HepG2 (cell line): ENCODE data around the gene GPS1. TPM values are rescaled to one million over a fixed set of nuclear protein-coding genes. Genes with fewer than 3 reads are reported as not detected.

Experiments
- CBX2 ChIP-seq, 2 experiments: fragments of 200-600 bp in 1 of 2; sonication (generic); formaldehyde crosslinking in 1 of 2; IDR thresholded peaks; 2 replicates each; pipeline versions ENCODE4 v1.7.0 to v1.8.1; 2018 to 2022; ENCODE audit warnings: low read depth in 2 of 2, low read length in 1 of 2, mild to moderate bottlenecking in 1 of 2, missing genetic modification reagents in 1 of 2
- CHD4 ChIP-seq: fragments of 200-600 bp; sonication (generic); IDR thresholded peaks from 2 replicates; pipeline ENCODE4 v1.7.0; 2017; ENCODE audit warnings: mild to moderate bottlenecking, low read length, borderline replicate concordance
- EHMT2 ChIP-seq: fragments of 200-600 bp; sonication (generic); IDR thresholded peaks from 2 replicates; pipeline ENCODE4 v1.7.0; 2017; ENCODE audit warnings: antibody characterized with exemption, low read depth, low read length, borderline replicate concordance
- ERF ChIP-seq: IDR thresholded peaks from 2 replicates; pipeline ENCODE4 v1.6.1; 2018; ENCODE audit warnings: missing biosample characterization, missing genetic modification reagents
- HBP1 ChIP-seq: IDR thresholded peaks from 2 replicates; pipeline ENCODE4 v1.6.1; 2016; ENCODE audit warnings: low read depth, control low read depth
- HNRNPUL1 ChIP-seq: fragments of 200-400 bp; formaldehyde crosslinking; IDR thresholded peaks from 2 replicates; pipeline ENCODE4 v1.6.1; 2017; ENCODE audit warnings: low read depth, mild to moderate bottlenecking, low read length, moderate library complexity
- JDP2 ChIP-seq: sonication (generic); formaldehyde crosslinking; IDR thresholded peaks from 2 replicates; pipeline ENCODE4 v1.8.1; 2022; ENCODE audit warnings: missing genetic modification reagents, borderline replicate concordance
- KLF12 ChIP-seq: sonication (generic); formaldehyde crosslinking; IDR thresholded peaks from 2 replicates; pipeline ENCODE4 v1.4.0; 2020; ENCODE audit warnings: missing genetic modification reagents, borderline replicate concordance
- LRRFIP1 ChIP-seq: sonication (generic); formaldehyde crosslinking; conservative IDR thresholded peaks from 2 replicates; pipeline ENCODE4 v1.4.0; 2020; ENCODE audit warnings: missing genetic modification reagents
- MAFK ChIP-seq, 2 experiments: IDR thresholded peaks in 1 of 2; conservative IDR thresholded peaks in 1 of 2; 2 replicates each; pipeline ENCODE4 v1.6.1; 2011; ENCODE audit warnings: improper control_type of control experiment in 2 of 2, low read length in 2 of 2
- MTA1 ChIP-seq: sonication (generic); formaldehyde crosslinking; IDR thresholded peaks from 2 replicates; pipeline ENCODE4 v1.4.0; 2020; ENCODE audit warnings: missing genetic modification reagents, mild to moderate bottlenecking, borderline replicate concordance
- NCOR1 ChIP-seq: fragments of 200-600 bp; sonication (generic); IDR thresholded peaks from 2 replicates; pipeline ENCODE4 v1.7.0; 2017; ENCODE audit warnings: antibody characterized with exemption, low read length, borderline replicate concordance
- PBX2 ChIP-seq: IDR thresholded peaks from 2 replicates; pipeline ENCODE4 v1.6.1; 2016; ENCODE audit warnings: control low read depth
- PRPF4 ChIP-seq: fragments of 200-400 bp; formaldehyde crosslinking; IDR thresholded peaks from 2 replicates; pipeline ENCODE4 v1.6.1; 2016; ENCODE audit warnings: low read length, low read depth; ENCODE audit not compliant: poor library complexity, severe bottlenecking
- TARDBP ChIP-seq: sonication (generic); formaldehyde crosslinking; IDR thresholded peaks from 2 replicates; pipeline ENCODE4 v1.8.0; 2022; ENCODE audit warnings: mild to moderate bottlenecking, missing genetic modification reagents
- TCF7 ChIP-seq: sonication (generic); IDR thresholded peaks from 2 replicates; pipeline ENCODE4 v1.6.1; 2016; ENCODE audit warnings: antibody characterized with exemption, low read depth
- U2AF1 ChIP-seq: fragments of 200-400 bp; formaldehyde crosslinking; optimal IDR thresholded peaks from 2 replicates; pipeline ENCODE3; 2017; ENCODE audit warnings: mild to moderate bottlenecking, low read depth, low read length
- ZBTB42 ChIP-seq: sonication (generic); formaldehyde crosslinking; IDR thresholded peaks from 2 replicates; pipeline ENCODE4 v1.5.0; 2020; ENCODE audit warnings: mild to moderate bottlenecking, missing genetic modification reagents
- ZFX ChIP-seq: sonication (generic); formaldehyde crosslinking; IDR thresholded peaks from 2 replicates; pipeline ENCODE4 v1.4.0; 2020; ENCODE audit warnings: mild to moderate bottlenecking, low read depth, missing genetic modification reagents, moderate library complexity
- ZNF101 ChIP-seq: sonication (generic); formaldehyde crosslinking; IDR thresholded peaks from 2 replicates; pipeline ENCODE4 v1.4.0; 2020; ENCODE audit warnings: mild to moderate bottlenecking, low read depth, missing genetic modification reagents, borderline replicate concordance
- ZNF292 ChIP-seq: sonication (generic); formaldehyde crosslinking; IDR thresholded peaks from 2 replicates; pipeline ENCODE4 v1.8.1; 2022; ENCODE audit warnings: mild to moderate bottlenecking, low read depth, missing genetic modification reagents, borderline replicate concordance
- ZNF326 ChIP-seq: sonication (generic); formaldehyde crosslinking; IDR thresholded peaks from 2 replicates; pipeline ENCODE4 v1.4.0; 2020; ENCODE audit warnings: missing genetic modification reagents, borderline replicate concordance
- ZNF34 ChIP-seq: sonication (generic); formaldehyde crosslinking; IDR thresholded peaks from 2 replicates; pipeline ENCODE4 v1.4.0; 2020; ENCODE audit warnings: mild to moderate bottlenecking, missing genetic modification reagents, borderline replicate concordance
- ZNF616 ChIP-seq: sonication (generic); formaldehyde crosslinking; IDR thresholded peaks from 2 replicates; pipeline ENCODE4 v1.5.0; 2020; ENCODE audit warnings: low read depth, mild to moderate bottlenecking, missing genetic modification reagents
- ZNF672 ChIP-seq: sonication (generic); formaldehyde crosslinking; IDR thresholded peaks from 2 replicates; pipeline ENCODE4 v1.8.1; 2022; ENCODE audit warnings: missing genetic modification reagents
- polyA plus RNA-seq, 8 experiments: library from polyadenylated mRNA; depleted of rRNA in 3 of 8; stranded (reverse) in 7 of 8; unstranded in 1 of 8; fragments of >200 nt; fragmentation: Illumina TruSeq in 4 of 8; extraction: Trizol in 4 of 8; gene quantifications; 2 replicates each; pipeline versions ENCODE4 v1.2.1 to v1.2.3, GENCODE V29; 2011 to 2016; ENCODE audit warnings: low read depth in 4 of 8, missing spikeins in 1 of 8, mixed read lengths in 1 of 8; ENCODE audit not compliant: insufficient read depth in 1 of 8
- total RNA-seq, 5 experiments: library from RNA; depleted of rRNA; stranded (reverse); fragments of >200 nt; fragmentation: Illumina TruSeq; extraction: Trizol; gene quantifications; 2 replicates each; pipeline ENCODE4 v1.2.3, GENCODE V29; 2016; ENCODE audit warnings: low read depth in 1 of 5

The GPS1 gene
- total and polyA plus RNA-seq, 2 of the 13 experiments (the other 11 are each of a cell fraction or from before 2014, with no cell fraction given), result 124 to 128 TPM

- TF ChIP-seq MAFK (conservative IDR thresholded peaks at IDR 0.05 in 1 of 2, IDR thresholded peaks at IDR 0.05 in 1 of 2; ENCODE audit: low read length in 2 of 2) (no peak), ZBTB42 (CRISPR knock-in tag) (peak; percentile 82), CBX2 (IDR thresholded peaks at IDR 0.05; ENCODE audit: low read depth, low read length) (no peak), CBX2 (CRISPR knock-in tag; IDR thresholded peaks at IDR 0.05; ENCODE audit: low read depth) (no peak; the same call in 1 of the 2 replicates), TCF7 (no peak), ZNF672 (CRISPR knock-in tag) (peak; percentile 83; the same call in 1 of the 2 replicates), KLF12 (CRISPR knock-in tag) (no peak), ZNF292 (0 out of 2 replicates have a peak, but pooled peaks have one; percentile 34), MTA1 (peak; percentile 77), ZNF616 (CRISPR knock-in tag) (peak; percentile 92; the same call in 1 of the 2 replicates), LRRFIP1 (no peak), CHD4 (no peak), ZNF34 (CRISPR knock-in tag) (no peak; the same call in 1 of the 2 replicates), JDP2 (CRISPR knock-in tag) (no peak), HBP1 (peak; percentile 90), ZNF326 (CRISPR knock-in tag) (peak; percentile 6; the same call in 1 of the 2 replicates), EHMT2 (no peak), NCOR1 (no peak), ZNF101 (no peak), PBX2 (CRISPR knock-in tag) (0 out of 2 replicates have a peak, but pooled peaks have one; percentile 28), ERF (CRISPR knock-in tag) (peak; percentile 91; the same call in 1 of the 2 replicates), ZFX (CRISPR knock-in tag) (peak; percentile 100), HNRNPUL1 (no peak), TARDBP (CRISPR knock-in tag) (peak; percentile 94), U2AF1 (peak; percentile 67), PRPF4 (peak; percentile 15)
Measured at GRCh38 chr17:82105882-82106687, 54.4 kb downstream of the GPS1 start (continued).
